ENCODE results near the gene NAGPA. TPM values are rescaled to one million over a fixed set of nuclear protein-coding genes. Genes with fewer than 3 reads are reported as not detected.

NAGPA gene
- total RNA-seq, 4 donors from 2014 or later = 42.6 to 250 (median 72.7) TPM

DNA sequence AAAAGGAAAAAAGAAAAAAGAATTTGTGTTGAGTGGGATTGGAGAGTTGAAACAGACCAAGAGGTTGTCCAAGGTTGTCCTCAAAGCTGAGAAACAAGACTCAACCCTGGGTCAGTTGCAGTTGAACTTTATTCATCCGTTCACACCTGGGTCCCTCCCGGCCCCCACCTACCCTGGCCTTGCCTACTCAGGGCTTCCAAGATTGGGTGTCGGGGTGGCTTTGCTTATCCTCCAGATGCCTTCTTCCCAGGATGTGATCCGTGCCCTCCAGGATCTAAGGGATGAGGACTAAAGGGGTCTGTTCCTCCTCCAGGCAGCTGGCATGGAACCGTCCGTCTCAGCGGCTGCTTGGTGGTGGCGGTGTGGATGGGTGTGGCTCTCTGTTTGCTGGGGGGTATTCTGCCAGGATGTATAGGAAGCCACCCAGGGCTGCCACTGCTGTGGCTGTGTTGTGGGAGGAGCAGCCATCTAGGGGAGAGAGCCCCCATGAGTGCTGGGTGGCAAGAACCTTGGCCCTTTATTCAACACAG, 10.3 kb upstream of the NAGPA start:
- no peak for TF ChIP-seq EP300 (IDR thresholded peaks at IDR 0.05; ENCODE audit: low read depth)
- TF ChIP-seq POLR2A (IDR thresholded peaks at IDR 0.05) = no peak
- TF ChIP-seq, protein P1, sequence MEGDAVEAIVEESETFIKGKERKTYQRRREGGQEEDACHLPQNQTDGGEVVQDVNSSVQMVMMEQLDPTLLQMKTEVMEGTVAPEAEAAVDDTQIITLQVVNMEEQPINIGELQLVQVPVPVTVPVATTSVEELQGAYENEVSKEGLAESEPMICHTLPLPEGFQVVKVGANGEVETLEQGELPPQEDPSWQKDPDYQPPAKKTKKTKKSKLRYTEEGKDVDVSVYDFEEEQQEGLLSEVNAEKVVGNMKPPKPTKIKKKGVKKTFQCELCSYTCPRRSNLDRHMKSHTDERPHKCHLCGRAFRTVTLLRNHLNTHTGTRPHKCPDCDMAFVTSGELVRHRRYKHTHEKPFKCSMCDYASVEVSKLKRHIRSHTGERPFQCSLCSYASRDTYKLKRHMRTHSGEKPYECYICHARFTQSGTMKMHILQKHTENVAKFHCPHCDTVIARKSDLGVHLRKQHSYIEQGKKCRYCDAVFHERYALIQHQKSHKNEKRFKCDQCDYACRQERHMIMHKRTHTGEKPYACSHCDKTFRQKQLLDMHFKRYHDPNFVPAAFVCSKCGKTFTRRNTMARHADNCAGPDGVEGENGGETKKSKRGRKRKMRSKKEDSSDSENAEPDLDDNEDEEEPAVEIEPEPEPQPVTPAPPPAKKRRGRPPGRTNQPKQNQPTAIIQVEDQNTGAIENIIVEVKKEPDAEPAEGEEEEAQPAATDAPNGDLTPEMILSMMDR (IDR thresholded peaks at IDR 0.05) = no peak
- no peak for TF ChIP-seq POLR2AphosphoS5 (IDR thresholded peaks at IDR 0.05)
- no peaks in the 10 kb centered on the region for H3K9me3 ChIP-seq
- DNase-seq = no peak
- in situ Hi-C loops (cut with MboI; ENCODE audit: low pct_ligation_motif_present in 1 of 4, low pct_unique_long_range_greater_than_20kb in 1 of 4, low sequenced_read_pairs in 3 of 4) (no loop called here), intact Hi-C loops (cut with DNase I; ENCODE audit: low total_unique reads) (loop anchor here (5.0 kb wide), 1 partner anchor 297 kb away; no protein-coding TSS in a partner anchor)
- 92 to 93% methylated on average over 2 to 8 of the region's 8 CpGs for WGBS, 2 donors (ENCODE audit: low coverage in 1 of 2)
- H3K27me3 ChIP-seq = no peaks in the 10 kb centered on the region
- H3K36me3 ChIP-seq = no peaks in the 10 kb centered on the region
- H3K4me1 ChIP-seq = no peaks in the 10 kb centered on the region
- no peak overlapping the region for H3K4me3 ChIP-seq
- no peak overlapping the region for H3K27ac ChIP-seq

DNA sequence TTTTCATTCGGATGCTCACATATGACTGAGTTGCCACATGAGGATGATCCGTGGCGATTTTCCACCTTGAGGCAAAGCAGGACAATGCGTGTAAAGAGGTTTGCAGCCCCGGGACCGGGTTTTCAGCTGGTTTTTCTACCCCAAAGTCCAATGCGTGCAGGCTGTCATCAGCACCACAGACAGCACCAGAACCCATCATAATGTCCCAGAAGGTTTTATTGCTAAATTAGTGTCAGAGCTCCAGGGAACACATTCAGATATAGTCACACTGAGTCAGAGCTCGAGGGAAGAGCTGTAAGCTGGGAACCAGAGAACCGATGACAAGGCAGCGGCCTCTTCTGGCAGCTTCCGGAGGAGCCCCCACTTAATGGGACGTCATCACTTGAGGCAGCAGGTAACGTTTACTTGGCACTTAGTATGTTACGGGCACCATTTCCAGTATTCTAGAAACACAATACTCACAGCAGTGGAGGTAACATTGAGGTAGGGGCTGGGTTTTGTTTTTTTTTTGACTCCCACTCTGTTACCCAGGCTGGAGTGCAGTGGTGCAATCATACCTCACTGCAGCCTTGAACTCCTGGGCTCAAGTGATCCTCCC, 8.9 kb upstream of the NAGPA start:
- Histone ChIP-seq H3K36me3 (no peaks in the 10 kb centered on the region), H3K9me3 (no peaks in the 10 kb centered on the region), H3K4me3 (no peak overlapping the region), H3K27ac (no peak overlapping the region), H3K27me3 (no peaks in the 10 kb centered on the region), H3K4me1 (no peaks in the 10 kb centered on the region)
- intact Hi-C loops (cut with DNase I; ENCODE audit: low total_unique reads) (loop anchor here (5.0 kb wide), 1 partner anchor 295 kb away; no protein-coding TSS in a partner anchor), in situ Hi-C loops (cut with MboI; ENCODE audit: low pct_ligation_motif_present in 1 of 4, low pct_unique_long_range_greater_than_20kb in 1 of 4, low sequenced_read_pairs in 3 of 4) (no loop called here)
- TF ChIP-seq POLR2AphosphoS5 (IDR thresholded peaks at IDR 0.05) = no peak
- no peak for TF ChIP-seq POLR2A (IDR thresholded peaks at IDR 0.05)
- no peak for TF ChIP-seq EP300 (IDR thresholded peaks at IDR 0.05; ENCODE audit: low read depth)
- TF ChIP-seq, protein P1 (IDR thresholded peaks at IDR 0.05) = no peak
- DNase-seq = no peak
- 20 to 79% methylated on average over 1 to 14 of the region's 14 CpGs for WGBS, 2 donors (ENCODE audit: low coverage in 1 of 2)

DNA sequence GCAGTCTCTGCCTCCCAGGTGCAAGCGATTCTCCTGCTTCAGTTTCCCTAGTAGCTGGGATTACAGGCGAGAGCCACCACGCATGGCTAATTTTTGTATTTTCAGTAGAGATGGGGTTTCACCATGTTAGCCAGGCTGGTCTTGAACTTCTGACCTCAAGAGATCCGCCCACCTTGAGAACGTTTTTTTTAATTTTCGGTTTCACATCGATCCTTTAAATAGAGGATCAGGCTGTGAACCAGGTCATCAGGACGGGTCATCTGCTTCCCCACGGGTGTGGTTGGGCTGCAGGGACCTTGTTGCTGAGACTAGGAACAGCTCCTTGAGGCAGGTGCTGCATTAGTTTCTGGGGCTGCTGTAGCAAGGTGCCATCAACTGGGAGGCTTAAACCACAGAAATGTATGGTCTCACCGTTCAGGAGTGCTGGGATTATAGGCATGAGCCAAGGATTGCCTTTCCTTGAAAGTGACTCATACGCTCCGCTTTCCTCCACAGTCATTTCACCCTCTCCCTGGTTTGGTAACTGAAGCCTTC, 7.9 kb upstream of the NAGPA start:
- Histone ChIP-seq H3K36me3 (no peaks in the 10 kb centered on the region), H3K27me3 (no peaks in the 10 kb centered on the region), H3K4me3 (no peak overlapping the region), H3K27ac (no peak overlapping the region), H3K4me1 (no peaks in the 10 kb centered on the region), H3K9me3 (no peaks in the 10 kb centered on the region)
- 68 to 71% methylated on average over 6 to 12 of the region's 12 CpGs for WGBS, 2 donors (ENCODE audit: low coverage in 1 of 2)
- in situ Hi-C loops (cut with MboI; ENCODE audit: low pct_ligation_motif_present in 1 of 4, low pct_unique_long_range_greater_than_20kb in 1 of 4, low sequenced_read_pairs in 3 of 4) = no loop called here
- DNase-seq = no peak
- intact Hi-C loops (cut with DNase I; ENCODE audit: low total_unique reads) = loop anchor here (5.0 kb wide), 1 partner anchor 294 kb away; no protein-coding TSS in a partner anchor
- TF ChIP-seq EP300 (IDR thresholded peaks at IDR 0.05; ENCODE audit: low read depth) (no peak), POLR2A (IDR thresholded peaks at IDR 0.05) (no peak)
- TF ChIP-seq, protein P1 (IDR thresholded peaks at IDR 0.05) = no peak

DNA sequence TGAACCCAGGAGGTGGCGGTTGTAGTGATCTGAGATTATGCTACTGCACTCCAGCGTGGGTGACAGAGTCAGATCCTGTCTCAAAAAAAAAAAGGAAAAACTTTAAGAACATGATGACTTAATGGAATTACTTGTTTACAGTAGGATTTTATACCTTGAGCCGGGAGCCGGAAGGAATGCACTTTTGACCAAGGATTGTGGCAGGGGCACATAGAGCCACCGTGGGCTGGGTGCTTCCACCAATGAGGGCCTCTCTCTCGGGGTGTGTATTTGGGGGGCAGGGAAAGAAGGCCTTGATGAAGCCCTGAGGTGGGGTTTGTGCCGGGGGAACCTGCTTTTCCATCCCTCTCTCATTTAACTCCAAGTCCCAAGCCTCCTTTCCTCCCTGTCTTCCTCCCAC, 6.7 kb upstream of the NAGPA start:
- intact Hi-C loops (cut with DNase I; ENCODE audit: low total_unique reads) = loop anchor here (5.0 kb wide), 1 partner anchor 293 kb away; no protein-coding TSS in a partner anchor
- H3K9me3 ChIP-seq = no peaks in the 10 kb centered on the region
- DNase-seq = no peak
- WGBS, 2 donors (ENCODE audit: low coverage in 1 of 2) = 44 to 80% methylated on average over 3 to 7 of the region's 7 CpGs
- H3K36me3 ChIP-seq = no peaks in the 10 kb centered on the region
- H3K4me3 ChIP-seq = no peak overlapping the region
- in situ Hi-C loops (cut with MboI; ENCODE audit: low pct_ligation_motif_present in 1 of 4, low pct_unique_long_range_greater_than_20kb in 1 of 4, low sequenced_read_pairs in 3 of 4) = no loop called here
- no peak for TF ChIP-seq POLR2AphosphoS5 (IDR thresholded peaks at IDR 0.05)
- TF ChIP-seq, protein P1 (IDR thresholded peaks at IDR 0.05) = no peak
- TF ChIP-seq EP300 (IDR thresholded peaks at IDR 0.05; ENCODE audit: low read depth) = no peak
- no peak for TF ChIP-seq POLR2A (IDR thresholded peaks at IDR 0.05)
- H3K27ac ChIP-seq = no peak overlapping the region
- H3K27me3 ChIP-seq = no peaks in the 10 kb centered on the region
- no peaks in the 10 kb centered on the region for H3K4me1 ChIP-seq
